H1 (cell line): ENCODE results near the gene APP. TPM values are rescaled to one million over a fixed set of nuclear protein-coding genes. Genes with fewer than 3 reads are reported as not detected.

Experiments used
- ATF2 ChIP-seq: IDR thresholded peaks from 2 replicates; pipeline ENCODE4 v1.6.1; 2012; ENCODE audit warnings: low read length, inconsistent platforms
- RBBP5 ChIP-seq: IDR thresholded peaks from 2 replicates; pipeline ENCODE4 v1.7.1; 2012; ENCODE audit warnings: low read depth, mild to moderate bottlenecking, inconsistent platforms, low read length, moderate library complexity, borderline replicate concordance
- RXRA ChIP-seq: IDR thresholded peaks from 2 replicates; pipeline ENCODE4 v1.6.1; 2011; ENCODE audit warnings: low read depth, mild to moderate bottlenecking, low read length, moderate library complexity; ENCODE audit not compliant: insufficient read depth
- SRF ChIP-seq: IDR thresholded peaks from 2 replicates; pipeline ENCODE4 v1.6.1; 2011; ENCODE audit warnings: mild to moderate bottlenecking, low read depth, low read length, moderate library complexity
- polyA plus RNA-seq, 7 experiments: library from polyadenylated mRNA; depleted of rRNA in 3 of 7; stranded (reverse) in 5 of 7; unstranded in 2 of 7; fragments of >200 nt in 5 of 7; fragments of 200-250 nt in 2 of 7; gene quantifications; 1 replicate in 5 of 7; 2 replicates in 1 of 7; 4 replicates in 1 of 7; pipeline versions ENCODE4 v1.2.1 to v1.2.3, GENCODE V29; 2011 to 2013; ENCODE audit warnings: missing spikeins in 2 of 7, mixed read lengths in 2 of 7
- total RNA-seq: library from RNA; stranded (reverse); fragmentation: NEBNext Ultra II Directional; extraction: Animal tissue kit (Norgen Biotek cat#: 25700); gene quantifications from 2 replicates; pipeline ENCODE4 v1.2.1, GENCODE V29; 2021

APP gene
- total and polyA plus RNA-seq, 2 of the 8 experiments (the other 6 are each of a cell fraction or from before 2014, with no cell fraction given) = 375 to 551 TPM

DNA sequence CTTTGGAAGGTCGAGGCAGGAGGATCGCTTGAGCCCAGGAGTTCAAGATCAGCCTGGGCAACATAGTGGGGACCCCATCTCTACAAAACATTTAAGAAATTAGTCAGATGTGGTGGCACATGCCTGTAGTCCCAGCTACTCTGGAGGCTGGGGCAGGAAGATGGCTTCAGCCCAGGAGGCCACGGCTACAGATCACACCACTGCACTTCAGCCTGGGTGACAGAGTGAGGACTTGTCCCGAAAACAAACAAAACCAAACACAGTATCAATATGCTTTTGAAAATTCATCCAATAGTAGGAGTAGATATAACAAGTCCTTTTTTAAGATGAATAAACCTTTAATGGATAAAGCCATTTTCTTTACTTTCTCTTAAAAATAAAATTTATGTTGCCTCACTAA is 8.5 kb downstream of the APP start (continued):
- no peak for TF ChIP-seq ATF2
- TF ChIP-seq RBBP5 = no peak
- no peak for TF ChIP-seq SRF
- no peak for TF ChIP-seq RXRA
